ENCODE results near the gene B3GAT3.

Gene B3GAT3

DNA sequence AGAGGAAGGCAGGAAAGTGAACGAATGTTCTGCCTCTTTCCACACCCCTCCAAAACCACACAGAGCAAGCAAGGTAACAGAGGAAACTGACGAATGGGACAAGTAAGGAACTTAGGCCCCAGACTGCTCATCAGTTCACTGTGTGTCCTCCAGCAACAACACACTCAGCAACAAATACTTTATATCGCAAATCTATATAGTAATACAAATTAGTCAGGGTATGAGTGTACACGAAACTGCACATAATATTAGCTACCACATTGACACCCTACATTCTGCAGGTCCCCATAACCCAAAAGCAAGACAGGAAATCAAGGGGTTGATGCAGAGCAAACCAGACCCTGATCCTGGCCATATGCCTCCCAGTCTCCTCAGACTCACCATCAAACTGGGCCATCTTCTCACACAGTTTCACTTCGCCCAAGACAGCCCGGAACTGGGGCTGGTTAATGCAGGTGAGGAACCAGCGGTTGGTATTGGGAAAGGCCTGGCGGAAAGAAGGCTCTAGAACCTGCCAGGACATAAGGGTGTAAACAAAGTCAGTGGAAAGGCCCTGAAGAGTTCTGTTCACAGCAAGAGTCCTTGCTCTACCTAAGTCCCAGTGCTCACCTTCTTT, 54.7 kb downstream of the B3GAT3 start:
- TF ChIP-seq CEBPB (IDR thresholded peaks at IDR 0.05), result no peak
- TF ChIP-seq, protein P1, sequence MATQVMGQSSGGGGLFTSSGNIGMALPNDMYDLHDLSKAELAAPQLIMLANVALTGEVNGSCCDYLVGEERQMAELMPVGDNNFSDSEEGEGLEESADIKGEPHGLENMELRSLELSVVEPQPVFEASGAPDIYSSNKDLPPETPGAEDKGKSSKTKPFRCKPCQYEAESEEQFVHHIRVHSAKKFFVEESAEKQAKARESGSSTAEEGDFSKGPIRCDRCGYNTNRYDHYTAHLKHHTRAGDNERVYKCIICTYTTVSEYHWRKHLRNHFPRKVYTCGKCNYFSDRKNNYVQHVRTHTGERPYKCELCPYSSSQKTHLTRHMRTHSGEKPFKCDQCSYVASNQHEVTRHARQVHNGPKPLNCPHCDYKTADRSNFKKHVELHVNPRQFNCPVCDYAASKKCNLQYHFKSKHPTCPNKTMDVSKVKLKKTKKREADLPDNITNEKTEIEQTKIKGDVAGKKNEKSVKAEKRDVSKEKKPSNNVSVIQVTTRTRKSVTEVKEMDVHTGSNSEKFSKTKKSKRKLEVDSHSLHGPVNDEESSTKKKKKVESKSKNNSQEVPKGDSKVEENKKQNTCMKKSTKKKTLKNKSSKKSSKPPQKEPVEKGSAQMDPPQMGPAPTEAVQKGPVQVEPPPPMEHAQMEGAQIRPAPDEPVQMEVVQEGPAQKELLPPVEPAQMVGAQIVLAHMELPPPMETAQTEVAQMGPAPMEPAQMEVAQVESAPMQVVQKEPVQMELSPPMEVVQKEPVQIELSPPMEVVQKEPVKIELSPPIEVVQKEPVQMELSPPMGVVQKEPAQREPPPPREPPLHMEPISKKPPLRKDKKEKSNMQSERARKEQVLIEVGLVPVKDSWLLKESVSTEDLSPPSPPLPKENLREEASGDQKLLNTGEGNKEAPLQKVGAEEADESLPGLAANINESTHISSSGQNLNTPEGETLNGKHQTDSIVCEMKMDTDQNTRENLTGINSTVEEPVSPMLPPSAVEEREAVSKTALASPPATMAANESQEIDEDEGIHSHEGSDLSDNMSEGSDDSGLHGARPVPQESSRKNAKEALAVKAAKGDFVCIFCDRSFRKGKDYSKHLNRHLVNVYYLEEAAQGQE (IDR thresholded peaks at IDR 0.05; ENCODE audit: low read depth), result no peak
- TF ChIP-seq NFIC (IDR thresholded peaks at IDR 0.05), result no peak
- no peak for TF ChIP-seq YY1 (IDR thresholded peaks at IDR 0.05; ENCODE audit: low read depth)
- no peak for TF ChIP-seq ZBTB7A (IDR thresholded peaks at IDR 0.05; ENCODE audit: low read depth)
- TF ChIP-seq TEAD4 (IDR thresholded peaks at IDR 0.05), result no peak
- TF ChIP-seq FOXM1 (IDR thresholded peaks at IDR 0.05; ENCODE audit: borderline replicate concordance, low read depth), result no peak
- TF ChIP-seq, protein P2, sequence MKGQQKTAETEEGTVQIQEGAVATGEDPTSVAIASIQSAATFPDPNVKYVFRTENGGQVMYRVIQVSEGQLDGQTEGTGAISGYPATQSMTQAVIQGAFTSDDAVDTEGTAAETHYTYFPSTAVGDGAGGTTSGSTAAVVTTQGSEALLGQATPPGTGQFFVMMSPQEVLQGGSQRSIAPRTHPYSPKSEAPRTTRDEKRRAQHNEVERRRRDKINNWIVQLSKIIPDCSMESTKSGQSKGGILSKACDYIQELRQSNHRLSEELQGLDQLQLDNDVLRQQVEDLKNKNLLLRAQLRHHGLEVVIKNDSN (IDR thresholded peaks at IDR 0.05), result no peak
- no peak for TF ChIP-seq RAD21 (IDR thresholded peaks at IDR 0.05; ENCODE audit: low read depth)
- TF ChIP-seq TAF1 (IDR thresholded peaks at IDR 0.05; ENCODE audit: low read depth), result no peak
- no peak for TF ChIP-seq EP300 (IDR thresholded peaks at IDR 0.05; ENCODE audit: borderline replicate concordance)
- no peak for TF ChIP-seq EGR1 (IDR thresholded peaks at IDR 0.05)
- TF ChIP-seq, protein P3, sequence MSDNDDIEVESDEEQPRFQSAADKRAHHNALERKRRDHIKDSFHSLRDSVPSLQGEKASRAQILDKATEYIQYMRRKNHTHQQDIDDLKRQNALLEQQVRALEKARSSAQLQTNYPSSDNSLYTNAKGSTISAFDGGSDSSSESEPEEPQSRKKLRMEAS (IDR thresholded peaks at IDR 0.05), result no peak
- no peak for TF ChIP-seq CREB1 (IDR thresholded peaks at IDR 0.05; ENCODE audit: low read depth)
- no peak for TF ChIP-seq TCF12 (IDR thresholded peaks at IDR 0.05; ENCODE audit: low read depth)

DNA sequence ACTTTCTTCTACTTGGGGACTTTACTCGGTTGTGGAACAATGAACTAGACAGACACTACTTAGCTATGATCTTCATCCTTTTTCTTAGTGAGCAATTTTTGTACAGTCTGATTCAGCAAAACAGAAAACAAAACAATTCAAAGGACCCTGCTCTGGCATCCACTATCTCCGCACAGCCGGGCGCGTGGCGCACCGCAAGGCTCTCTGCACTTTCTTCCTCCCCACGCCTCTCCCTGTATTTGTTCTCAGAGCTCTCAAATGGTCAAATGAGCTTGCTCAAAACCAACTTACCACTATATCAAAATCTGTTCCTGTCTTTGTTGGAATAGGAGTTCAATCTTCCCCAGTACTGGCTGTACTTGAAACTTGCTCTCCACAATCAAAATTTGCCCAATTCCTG, 55.5 kb downstream of the B3GAT3 start:
- TF ChIP-seq, protein P2 (IDR thresholded peaks at IDR 0.05), result no peak
- no peak for TF ChIP-seq TCF12 (IDR thresholded peaks at IDR 0.05; ENCODE audit: low read depth)
